GM21423 (cell line): Measurements from ENCODE around the gene TUBB.

Experiments
- ATAC-seq: cut with Tn5 transposase; IDR thresholded peaks from one replicate; pipeline ENCODE4 v1.9.1; 2021; ENCODE audit warnings: mild to moderate bottlenecking, moderate library complexity; ENCODE audit not compliant: unreplicated experiment

Gene TUBB

GRCh38 chr6:30719791-30720737, at the start of gene TUBB:
Gene TUBB (plus strand): TSS chr6:30720352. CDS start chr6:30720507, 155 bp downstream.
- ATAC-seq, result peak; percentile 45

GRCh38 chr6:30670760-30671527, 49.2 kb upstream of the TUBB start:
- ATAC-seq, result no peak

- peak; percentile 75 for ATAC-seq
Measured at GRCh38 chr6:30672445-30673253, 47.5 kb upstream of the TUBB start, which contains the start of gene DHX16. Gene DHX16 (minus strand): TSS chr6:30673006. CDS start chr6:30672841, 165 bp downstream.

GRCh38 chr6:30676660-30677285, 43.4 kb upstream of the TUBB start:
- no peak for ATAC-seq

- no peak for ATAC-seq
Measured at GRCh38 chr6:30678964-30679726, 41.0 kb upstream of the TUBB start.

GRCh38 chr6:30679765-30680535, 40.2 kb upstream of the TUBB start:
- ATAC-seq, result no peak

- no peak for ATAC-seq
Measured at GRCh38 chr6:30681766-30682142, 38.4 kb upstream of the TUBB start.

GRCh38 chr6:30682143-30683117, 37.7 kb upstream of the TUBB start:
- ATAC-seq, result peak; percentile 42

- ATAC-seq, result no peak
Measured at GRCh38 chr6:30683183-30683979, 36.8 kb upstream of the TUBB start.

GRCh38 chr6:30683980-30684338, 36.2 kb upstream of the TUBB start:
- ATAC-seq, result no peak

- no peak for ATAC-seq
Measured at GRCh38 chr6:30684386-30685156, 35.6 kb upstream of the TUBB start.

- ATAC-seq, result no peak
Measured at GRCh38 chr6:30685157-30686008, 34.8 kb upstream of the TUBB start.

GRCh38 chr6:30686009-30686907, 33.9 kb upstream of the TUBB start, which contains the start of gene PPP1R18:
Gene PPP1R18 (minus strand): TSS chr6:30686645. CDS start chr6:30686018, 627 bp downstream.
- ATAC-seq, result no peak
